Activated CD4-positive, alpha-beta T cell treated with anti-CD3 and anti-CD28 coated beads, Interleukin-2, Interleukin-6, amounts not matched to agents 100 ng/mL and 50 ng/mL, durations not matched to agents 16 hours and 8 hours (primary cell): ENCODE data around the gene DOCK2.

Experiments used
- DNase-seq: peaks from one replicate; pipeline ENCODE4 v3.0.0-alpha.2; 2020

Gene DOCK2

DNA sequence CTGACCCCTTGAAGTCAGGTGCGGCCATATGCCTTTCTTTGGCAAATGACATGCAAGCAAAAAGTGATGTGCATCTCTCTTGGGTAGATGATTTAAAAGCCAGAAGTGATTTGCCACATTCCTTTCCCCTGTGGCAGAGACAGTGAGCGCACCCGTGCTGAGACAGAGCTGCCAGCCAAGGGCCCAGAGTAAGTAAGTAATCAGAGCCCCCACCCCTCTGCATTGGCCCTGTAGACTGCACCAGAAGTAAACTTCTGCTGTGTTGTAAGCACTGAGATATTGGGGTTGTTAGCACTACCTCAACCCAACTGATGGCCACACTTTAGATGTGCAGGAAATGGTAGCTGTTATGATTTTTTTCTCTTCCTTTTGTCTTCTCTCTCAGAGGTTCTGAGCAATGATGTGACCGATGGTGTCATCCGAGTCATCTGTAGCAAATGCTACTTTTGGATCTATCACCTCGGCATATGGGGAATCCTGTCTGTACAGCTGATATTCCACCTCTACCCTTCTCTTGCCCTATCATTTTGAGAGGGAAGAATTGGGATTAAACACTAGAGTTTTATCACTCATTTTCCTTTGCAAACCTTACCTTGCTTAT, 58.0 kb downstream of the DOCK2 start:
- DNase-seq: no peak

- DNase-seq: no peak
These were observed 58.9 kb downstream of the DOCK2 start for GRCh38 chr5:169695919-169696490.

GRCh38 chr5:169696621-169697510, 59.8 kb downstream of the DOCK2 start:
- no peak for DNase-seq

DNA sequence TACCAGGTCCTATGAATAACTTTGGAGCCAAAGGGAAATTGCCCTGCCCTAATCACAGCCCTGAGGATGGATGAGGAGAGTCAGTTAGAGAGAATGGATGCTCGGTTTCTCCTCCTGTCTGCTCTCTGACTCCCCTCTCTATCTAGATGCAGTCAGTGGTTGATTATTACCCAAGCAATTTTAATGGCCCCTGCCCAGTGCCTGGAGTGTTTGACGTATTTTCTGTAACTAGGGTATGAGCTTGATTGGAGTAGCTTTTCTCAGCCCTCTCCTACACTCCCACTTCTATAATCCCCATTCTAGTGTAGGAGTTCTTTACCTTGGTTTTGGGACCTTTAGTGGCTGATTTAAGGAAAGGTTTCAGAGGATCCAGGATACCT, 60.4 kb downstream of the DOCK2 start:
- no peak for DNase-seq

GRCh38 chr5:169697976-169698375, 60.9 kb downstream of the DOCK2 start:
- no peak for DNase-seq

- no peak for DNase-seq
These were observed 63.5 kb downstream of the DOCK2 start for GRCh38 chr5:169700611-169701010.

DNA sequence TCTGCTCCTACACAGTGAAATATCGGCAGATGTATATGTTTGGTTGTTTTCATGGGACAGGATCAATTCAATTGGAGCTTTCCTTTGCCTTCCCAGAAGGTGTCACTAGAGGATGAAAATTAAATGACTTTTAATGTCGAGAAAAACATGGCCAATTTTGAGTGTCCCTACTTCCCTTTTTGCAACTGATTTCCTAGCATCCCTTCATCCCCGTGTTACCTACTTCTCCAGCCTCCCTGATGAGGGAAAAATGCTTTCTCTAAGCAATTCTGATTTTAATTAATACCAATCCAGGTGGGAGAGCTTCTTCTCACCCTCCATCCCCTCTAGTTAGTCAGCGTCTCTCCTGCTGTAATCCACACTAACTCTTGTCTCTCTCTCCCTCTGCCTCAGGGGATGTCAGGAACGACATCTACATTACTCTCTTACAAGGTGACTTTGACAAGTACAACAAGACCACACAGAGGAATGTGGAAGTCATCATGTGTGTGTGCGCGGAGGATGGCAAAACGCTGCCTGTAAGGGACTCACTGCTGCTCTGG, 64.9 kb downstream of the DOCK2 start:
- DNase-seq: no peak

- DNase-seq: peak; percentile 62
These were observed 65.8 kb downstream of the DOCK2 start for GRCh38 chr5:169702693-169703481.

- DNase-seq: no peak
These were observed 66.7 kb downstream of the DOCK2 start for GRCh38 chr5:169703813-169704212.

DNA sequence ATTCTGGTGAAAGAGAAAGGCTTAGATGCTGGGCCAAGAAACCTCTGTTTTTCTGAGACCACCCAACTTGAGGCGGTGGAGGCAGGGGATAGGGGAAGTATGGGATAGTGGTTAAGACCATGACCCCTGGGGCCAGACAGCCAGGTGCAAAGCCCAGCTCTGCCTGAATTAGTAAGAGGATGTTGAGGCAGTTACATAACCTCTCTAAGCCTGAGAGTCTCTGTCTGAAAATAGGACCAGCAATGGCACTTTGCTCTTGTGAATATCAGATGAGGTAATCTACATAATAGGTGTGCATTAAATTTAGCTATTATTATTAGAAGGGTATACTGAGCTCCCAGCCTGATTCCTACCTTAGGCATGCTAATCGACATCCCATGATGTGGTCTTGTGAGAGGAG, 68.2 kb downstream of the DOCK2 start:
- no peak for DNase-seq

DNA sequence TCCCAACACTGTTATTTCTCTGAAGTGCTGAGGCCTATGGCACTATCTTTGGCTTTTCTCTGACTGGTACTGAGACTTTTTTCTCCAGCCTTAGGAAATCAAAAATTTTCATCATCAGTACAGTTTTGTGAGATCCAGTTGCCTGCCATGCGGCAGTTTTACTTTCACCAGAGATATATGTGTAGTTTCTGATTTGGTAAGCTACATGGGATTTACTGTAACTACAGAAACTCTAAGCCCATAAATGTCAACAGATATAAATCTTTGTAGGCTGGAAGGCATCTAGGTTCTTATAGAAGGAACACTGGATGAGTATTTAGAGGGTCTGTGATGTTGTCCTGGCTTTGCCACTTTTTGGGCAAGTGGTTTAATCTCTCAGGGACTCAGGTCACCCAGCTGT, 69.0 kb downstream of the DOCK2 start:
- DNase-seq: peak; percentile 19

DNA sequence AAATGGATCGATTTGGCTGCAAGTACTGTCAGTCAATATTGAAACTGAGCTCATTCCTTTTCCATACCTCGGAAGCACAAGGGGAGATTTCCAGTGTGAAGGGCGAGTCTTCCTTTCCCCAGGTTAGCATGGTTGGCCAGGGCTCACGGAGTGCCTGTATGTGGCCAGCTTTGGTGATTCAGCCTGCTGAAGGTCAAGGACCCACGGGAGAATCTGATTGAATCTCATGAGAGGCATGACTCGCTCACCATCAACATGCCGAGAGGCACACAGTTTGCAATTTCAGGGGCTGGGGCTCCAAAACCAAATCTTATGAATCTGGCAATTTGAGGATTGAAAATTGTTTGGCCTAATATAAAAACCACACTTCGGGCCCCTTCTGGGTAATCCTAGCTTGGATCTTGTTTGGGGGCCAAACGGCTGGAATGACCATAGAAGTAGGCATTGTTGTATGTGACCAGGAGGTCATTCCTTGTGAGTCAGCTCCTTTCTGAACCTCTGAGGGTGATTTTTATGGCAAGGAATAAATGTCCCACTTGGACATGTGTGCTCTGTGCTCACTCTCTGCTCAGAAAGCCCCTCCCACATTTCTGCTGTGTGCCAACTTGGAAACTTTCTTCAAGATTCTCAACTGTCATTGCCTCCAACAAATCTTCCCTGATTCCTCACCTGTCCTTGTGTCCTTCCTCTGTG, 69.8 kb downstream of the DOCK2 start:
- DNase-seq: no peak

- no peak for DNase-seq
These were observed 70.6 kb downstream of the DOCK2 start for GRCh38 chr5:169707686-169708085.

DNA sequence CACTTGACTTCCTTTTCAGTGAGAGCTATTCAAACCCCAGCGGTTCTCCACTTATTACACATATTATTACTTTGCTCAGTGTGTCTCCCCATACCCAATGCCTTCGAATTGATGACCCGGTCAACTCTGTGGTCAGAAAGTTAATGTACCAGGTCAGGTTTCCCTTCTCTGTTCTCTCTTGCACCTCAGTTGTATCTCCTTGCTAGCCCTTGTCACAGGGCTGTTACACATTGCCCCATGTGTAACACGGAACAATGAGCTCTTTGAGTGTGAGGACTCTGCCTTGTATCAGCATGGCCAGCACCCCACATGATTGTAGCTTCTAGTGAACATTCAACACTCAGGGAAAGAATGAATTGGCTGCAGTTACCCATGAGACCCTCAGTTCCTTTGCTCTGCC, 73.6 kb downstream of the DOCK2 start:
- DNase-seq: no peak

GRCh38 chr5:169711551-169712225, 74.6 kb downstream of the DOCK2 start:
- no peak for DNase-seq

DNA sequence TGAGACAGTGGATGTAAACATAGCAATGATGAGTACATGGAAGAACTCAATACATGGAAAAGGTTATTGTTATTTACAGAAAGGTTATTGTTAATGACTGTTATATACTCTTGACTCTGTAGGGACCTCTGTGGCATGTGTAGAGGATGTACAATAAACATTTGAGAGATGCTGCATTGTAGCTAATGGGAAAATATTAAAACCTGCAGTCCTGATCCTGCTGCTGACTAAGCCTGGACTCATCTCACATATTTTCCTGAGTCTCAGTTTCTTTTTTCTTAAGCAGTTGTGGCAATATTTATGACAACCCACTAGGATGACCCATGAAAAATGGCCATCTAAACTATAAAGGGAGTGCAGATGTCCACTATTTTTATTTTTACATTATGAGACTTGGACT, 75.4 kb downstream of the DOCK2 start:
- no peak for DNase-seq

- no peak for DNase-seq
These were observed 79.2 kb downstream of the DOCK2 start for GRCh38 chr5:169716287-169716686.

DNA sequence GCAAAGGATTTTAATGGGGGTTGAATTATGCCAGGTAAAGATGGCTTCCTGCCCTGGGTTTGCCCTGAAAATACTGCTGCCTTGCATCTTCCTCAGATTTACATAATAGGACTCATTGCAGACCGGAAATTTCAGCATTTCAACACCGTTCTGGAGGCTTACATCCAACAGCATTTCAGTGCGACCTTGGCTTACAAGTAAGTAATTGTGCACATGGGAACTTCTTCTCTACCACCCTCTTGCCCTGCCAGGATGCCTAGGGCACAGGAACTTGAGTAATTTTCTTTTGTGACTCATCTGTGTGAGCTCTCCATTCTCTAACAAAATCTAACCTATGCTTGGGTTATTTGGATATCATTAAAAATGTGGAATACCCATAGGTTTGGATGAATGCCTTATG, 80.2 kb downstream of the DOCK2 start:
- DNase-seq: no peak

DNA sequence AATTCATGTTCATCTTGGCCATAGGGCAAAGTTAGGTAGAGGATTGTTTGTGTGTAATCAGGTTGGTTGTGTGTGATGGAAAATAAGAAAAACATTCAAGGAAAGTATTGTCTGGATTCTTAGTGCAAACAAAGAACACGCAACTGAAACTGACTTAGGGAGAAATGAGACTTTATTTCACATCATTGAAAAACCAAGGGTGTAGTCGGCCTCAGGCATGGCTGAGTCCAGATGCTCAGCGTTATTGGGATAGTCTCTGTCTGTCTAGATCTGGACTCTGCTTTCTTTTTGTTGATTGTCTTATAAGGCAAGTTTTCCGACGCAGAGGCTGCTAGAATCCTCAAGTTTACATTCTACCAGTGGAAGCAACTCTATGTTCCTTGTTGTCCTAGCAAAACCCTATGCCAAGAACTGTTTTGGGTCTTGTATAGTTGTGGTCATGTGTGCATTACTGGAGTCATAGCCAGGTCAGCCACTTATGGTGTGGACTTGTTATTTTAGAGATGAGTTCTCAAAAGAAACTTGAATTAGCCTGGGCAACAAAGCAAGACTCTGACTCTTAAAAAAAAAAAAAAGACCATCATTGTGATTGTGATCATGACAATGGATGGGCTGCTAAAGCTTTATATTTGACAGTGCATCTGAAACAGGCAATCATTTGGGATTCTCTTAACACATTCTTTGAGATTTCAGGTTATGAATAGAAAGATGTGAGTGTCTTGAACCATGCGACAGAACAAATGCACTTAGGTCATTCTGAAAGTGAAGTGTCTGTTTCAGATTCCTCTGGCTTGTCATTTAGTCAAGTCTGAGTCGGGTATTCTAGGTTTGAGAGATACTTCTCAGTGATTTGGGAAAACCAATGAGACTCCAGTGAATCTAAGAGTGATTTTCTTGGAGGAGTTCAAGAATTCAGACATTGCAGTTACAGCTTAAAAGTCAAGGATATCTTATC, 82.6 kb downstream of the DOCK2 start:
- DNase-seq: peak; percentile 51

DNA sequence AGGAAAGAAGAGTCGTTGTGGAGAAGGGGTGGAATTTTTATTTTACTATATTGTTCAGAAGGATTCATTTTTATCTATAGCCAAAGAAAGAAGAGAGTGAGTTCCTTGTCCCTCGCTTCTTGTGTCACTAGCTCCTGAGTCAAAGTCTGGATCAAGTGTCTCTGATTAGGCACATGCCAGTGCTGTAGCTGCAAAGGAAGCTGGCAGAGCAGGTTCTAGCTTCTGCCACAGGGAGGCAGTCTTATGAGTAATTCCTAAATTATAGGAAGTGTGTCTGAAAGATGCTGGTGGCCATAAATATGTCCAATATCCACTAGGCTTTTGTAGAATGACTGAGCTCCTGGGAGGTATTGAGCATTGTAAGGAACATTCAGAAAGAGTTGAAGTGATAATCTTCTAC, 84.7 kb downstream of the DOCK2 start:
- no peak for DNase-seq
